Measurements from ENCODE around the gene FAM219A.

DNA sequence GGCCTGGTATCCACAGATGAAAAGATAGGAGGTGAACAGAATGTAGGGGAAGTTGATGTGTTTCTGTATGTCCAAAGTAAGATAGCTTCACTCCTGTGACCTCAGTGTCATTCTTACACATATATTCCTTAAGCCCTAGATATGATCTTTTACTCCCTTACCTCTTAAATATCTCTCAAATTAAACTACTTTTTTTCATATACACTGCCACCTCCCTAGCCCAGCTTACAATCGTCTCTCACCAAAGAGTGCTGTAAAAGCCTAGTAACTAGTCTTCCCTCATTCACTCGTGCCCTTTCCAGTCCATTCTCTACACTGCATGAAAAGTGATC lies 5.5 kb upstream of the FAM219A start:
- TF ChIP-seq, protein P1, sequence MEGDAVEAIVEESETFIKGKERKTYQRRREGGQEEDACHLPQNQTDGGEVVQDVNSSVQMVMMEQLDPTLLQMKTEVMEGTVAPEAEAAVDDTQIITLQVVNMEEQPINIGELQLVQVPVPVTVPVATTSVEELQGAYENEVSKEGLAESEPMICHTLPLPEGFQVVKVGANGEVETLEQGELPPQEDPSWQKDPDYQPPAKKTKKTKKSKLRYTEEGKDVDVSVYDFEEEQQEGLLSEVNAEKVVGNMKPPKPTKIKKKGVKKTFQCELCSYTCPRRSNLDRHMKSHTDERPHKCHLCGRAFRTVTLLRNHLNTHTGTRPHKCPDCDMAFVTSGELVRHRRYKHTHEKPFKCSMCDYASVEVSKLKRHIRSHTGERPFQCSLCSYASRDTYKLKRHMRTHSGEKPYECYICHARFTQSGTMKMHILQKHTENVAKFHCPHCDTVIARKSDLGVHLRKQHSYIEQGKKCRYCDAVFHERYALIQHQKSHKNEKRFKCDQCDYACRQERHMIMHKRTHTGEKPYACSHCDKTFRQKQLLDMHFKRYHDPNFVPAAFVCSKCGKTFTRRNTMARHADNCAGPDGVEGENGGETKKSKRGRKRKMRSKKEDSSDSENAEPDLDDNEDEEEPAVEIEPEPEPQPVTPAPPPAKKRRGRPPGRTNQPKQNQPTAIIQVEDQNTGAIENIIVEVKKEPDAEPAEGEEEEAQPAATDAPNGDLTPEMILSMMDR (IDR thresholded peaks at IDR 0.05) = no peak
- no peak for TF ChIP-seq POLR2A (IDR thresholded peaks at IDR 0.05; ENCODE audit: low read depth)
- TF ChIP-seq POLR2AphosphoS5 (IDR thresholded peaks at IDR 0.05) = no peak
- no peak for TF ChIP-seq EP300 (IDR thresholded peaks at IDR 0.05)

Measured in esophagus muscularis mucosa (tissue), 4 donors.